ENCODE data around the gene SERPINI1.

- TF ChIP-seq POLR2A (IDR thresholded peaks at IDR 0.05): no peak
- TF ChIP-seq, protein P1, sequence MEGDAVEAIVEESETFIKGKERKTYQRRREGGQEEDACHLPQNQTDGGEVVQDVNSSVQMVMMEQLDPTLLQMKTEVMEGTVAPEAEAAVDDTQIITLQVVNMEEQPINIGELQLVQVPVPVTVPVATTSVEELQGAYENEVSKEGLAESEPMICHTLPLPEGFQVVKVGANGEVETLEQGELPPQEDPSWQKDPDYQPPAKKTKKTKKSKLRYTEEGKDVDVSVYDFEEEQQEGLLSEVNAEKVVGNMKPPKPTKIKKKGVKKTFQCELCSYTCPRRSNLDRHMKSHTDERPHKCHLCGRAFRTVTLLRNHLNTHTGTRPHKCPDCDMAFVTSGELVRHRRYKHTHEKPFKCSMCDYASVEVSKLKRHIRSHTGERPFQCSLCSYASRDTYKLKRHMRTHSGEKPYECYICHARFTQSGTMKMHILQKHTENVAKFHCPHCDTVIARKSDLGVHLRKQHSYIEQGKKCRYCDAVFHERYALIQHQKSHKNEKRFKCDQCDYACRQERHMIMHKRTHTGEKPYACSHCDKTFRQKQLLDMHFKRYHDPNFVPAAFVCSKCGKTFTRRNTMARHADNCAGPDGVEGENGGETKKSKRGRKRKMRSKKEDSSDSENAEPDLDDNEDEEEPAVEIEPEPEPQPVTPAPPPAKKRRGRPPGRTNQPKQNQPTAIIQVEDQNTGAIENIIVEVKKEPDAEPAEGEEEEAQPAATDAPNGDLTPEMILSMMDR (IDR thresholded peaks at IDR 0.05): no peak
Measured at GRCh38 chr3:167858865-167859264, 123.3 kb downstream of the SERPINI1 start.

Measured in testis (tissue), 2 donors.